H9 (cell line): ENCODE data around the gene CHMP1A. TPM values are rescaled to one million over a fixed set of nuclear protein-coding genes. Genes with fewer than 3 reads are reported as not detected.

Source experiments
- DNase-seq: peaks from one replicate; pipeline ENCODE4 v3.0.0-alpha.2; 2017
- H2AFZ ChIP-seq: one replicate; pipeline ENCODE4 v1.6.1; 2013; ENCODE audit warnings: mild to moderate bottlenecking, low read length, control low read depth, moderate library complexity
- H2AK5ac ChIP-seq: 2 replicates; pipeline ENCODE4 v1.6.1; 2013; ENCODE audit warnings: low read length, control low read depth, mixed read lengths; ENCODE audit not compliant: insufficient read length
- H2BK120ac ChIP-seq: one replicate; pipeline ENCODE4 v1.6.1; 2013; ENCODE audit warnings: low read depth, mild to moderate bottlenecking, low read length, control low read depth, inconsistent platforms; ENCODE audit not compliant: poor library complexity, severe bottlenecking
- H2BK12ac ChIP-seq: 2 replicates; pipeline ENCODE4 v1.6.1; 2013; ENCODE audit warnings: low read length, control low read depth, mixed read lengths, low read depth; ENCODE audit not compliant: insufficient read length
- H2BK15ac ChIP-seq: 2 replicates; pipeline ENCODE4 v1.6.1; 2013; ENCODE audit warnings: low read depth, low read length, control low read depth
- H2BK20ac ChIP-seq: one replicate; pipeline ENCODE4 v1.6.1; 2013; ENCODE audit warnings: low read depth, mild to moderate bottlenecking, low read length, control low read depth, inconsistent platforms; ENCODE audit not compliant: poor library complexity, severe bottlenecking
- H2BK5ac ChIP-seq: 2 replicates; pipeline ENCODE4 v1.6.1; 2013; ENCODE audit warnings: low read length, control low read depth, mixed read lengths; ENCODE audit not compliant: insufficient read length
- H3K14ac ChIP-seq: 2 replicates; pipeline ENCODE4 v1.6.1; 2013; ENCODE audit warnings: low read length, control low read depth; ENCODE audit not compliant: insufficient read depth
- H3K18ac ChIP-seq: 2 replicates; pipeline ENCODE4 v1.6.1; 2013; ENCODE audit warnings: low read depth, mild to moderate bottlenecking, mixed read lengths, low read length, control low read depth; ENCODE audit not compliant: insufficient read length
- H3K23ac ChIP-seq: 2 replicates; pipeline ENCODE4 v1.6.1; 2013; ENCODE audit warnings: low read length, control low read depth, mixed read lengths, low read depth; ENCODE audit not compliant: insufficient read length
- H3K23me2 ChIP-seq: 2 replicates; pipeline ENCODE4 v1.6.1; 2013; ENCODE audit warnings: low read depth, mild to moderate bottlenecking, mixed read lengths, low read length, control low read depth; ENCODE audit not compliant: insufficient read length, poor library complexity, severe bottlenecking
- H3K27ac ChIP-seq: 2 replicates; pipeline ENCODE4 v1.5.1; 2013; ENCODE audit warnings: low read length, control low read depth, mixed read lengths, low read depth; ENCODE audit not compliant: insufficient read length
- H3K27me3 ChIP-seq: 2 replicates; pipeline ENCODE4 v1.6.1; 2013; ENCODE audit warnings: low read length, control low read depth, inconsistent platforms; ENCODE audit not compliant: insufficient read depth
- H3K4ac ChIP-seq: 2 replicates; pipeline ENCODE4 v1.6.1; 2013; ENCODE audit warnings: low read depth, mild to moderate bottlenecking, control low read depth, inconsistent platforms, low read length, moderate library complexity
- H3K4me1 ChIP-seq: 2 replicates; pipeline ENCODE4 v1.6.1; 2013; ENCODE audit warnings: low read length, control low read depth, inconsistent platforms; ENCODE audit not compliant: insufficient read depth
- H3K4me2 ChIP-seq: 2 replicates; pipeline ENCODE4 v1.6.1; 2013; ENCODE audit warnings: low read length, control low read depth, mixed read lengths; ENCODE audit not compliant: insufficient read length, insufficient read depth
- H3K56ac ChIP-seq: 2 replicates; pipeline ENCODE4 v1.6.1; 2013; ENCODE audit warnings: low read depth, mild to moderate bottlenecking, mixed read lengths, low read length, control low read depth; ENCODE audit not compliant: insufficient read length
- H3K79me1 ChIP-seq: 2 replicates; pipeline ENCODE4 v1.6.1; 2013; ENCODE audit warnings: low read depth, mild to moderate bottlenecking, moderate library complexity, low read length, control low read depth, inconsistent platforms; ENCODE audit not compliant: insufficient read depth, poor library complexity, severe bottlenecking
- H3K79me2 ChIP-seq: 2 replicates; pipeline ENCODE4 v1.6.1; 2013; ENCODE audit warnings: low read length, control low read depth, inconsistent platforms; ENCODE audit not compliant: insufficient read depth
- H3K9ac ChIP-seq: 2 replicates; pipeline ENCODE4 v1.6.1; 2013; ENCODE audit warnings: low read length, control low read depth, mixed read lengths; ENCODE audit not compliant: insufficient read length; ENCODE audit errors: extremely low read depth
- H3K9me3 ChIP-seq: one replicate; pipeline ENCODE4 v1.6.1; 2013; ENCODE audit warnings: low read depth, low read length, inconsistent platforms; ENCODE audit not compliant: control insufficient read depth
- H3T11ph ChIP-seq: one replicate; pipeline ENCODE4 v1.6.1; 2013; ENCODE audit warnings: mild to moderate bottlenecking, low read length, control low read depth, inconsistent platforms
- H4K20me1 ChIP-seq: one replicate; pipeline ENCODE4 v1.6.1; 2013; ENCODE audit not compliant: control insufficient read depth, insufficient read length, insufficient read depth
- H4K5ac ChIP-seq: 2 replicates; pipeline ENCODE4 v1.6.1; 2013; ENCODE audit warnings: low read depth, mild to moderate bottlenecking, mixed read lengths, low read length, control low read depth; ENCODE audit not compliant: insufficient read length
- H4K8ac ChIP-seq: replicated peaks from 2 replicates; pipeline ENCODE4 v1.6.1; 2013; ENCODE audit warnings: low read length, control low read depth, mixed read lengths, low read depth; ENCODE audit not compliant: insufficient read length
- H4K91ac ChIP-seq: 2 replicates; pipeline ENCODE4 v1.6.1; 2013; ENCODE audit warnings: low read depth, mild to moderate bottlenecking, moderate library complexity, mixed read lengths, low read length, control low read depth; ENCODE audit not compliant: insufficient read length
- H3K27ac Mint-ChIP-seq, 3 experiments: 2 replicates in 2 of 3; 3 replicates in 1 of 3; pipeline ENCODE4 v1.8.0; 2020 to 2021; ENCODE audit warnings: mixed read lengths in 3 of 3, mild to moderate bottlenecking in 1 of 3, moderate library complexity in 1 of 3
- H3K27me3 Mint-ChIP-seq: 2 replicates; pipeline ENCODE4 v1.8.0; 2021; ENCODE audit warnings: low read depth, mild to moderate bottlenecking, moderate library complexity, mixed read lengths
- H3K36me3 Mint-ChIP-seq, 3 experiments: 2 replicates in 2 of 3; 3 replicates in 1 of 3; pipeline ENCODE4 v1.8.0; 2020 to 2021; ENCODE audit warnings: low read depth in 3 of 3, mixed read lengths in 3 of 3; ENCODE audit not compliant: insufficient read depth in 1 of 3
- H3K4me1 Mint-ChIP-seq, 2 experiments: 2 replicates each; pipeline ENCODE4 v1.8.0; 2020; ENCODE audit warnings: mixed read lengths in 2 of 2
- H3K4me3 Mint-ChIP-seq, 2 experiments: 2 replicates in 1 of 2; 3 replicates in 1 of 2; pipeline ENCODE4 v1.8.0; 2020 to 2021; ENCODE audit warnings: mild to moderate bottlenecking in 2 of 2, mixed read lengths in 2 of 2, moderate library complexity in 1 of 2
- H3K9me3 Mint-ChIP-seq, 2 experiments: 2 replicates in 1 of 2; 3 replicates in 1 of 2; pipeline ENCODE4 v1.8.0; 2020; ENCODE audit warnings: mild to moderate bottlenecking in 2 of 2, mixed read lengths in 2 of 2, moderate library complexity in 1 of 2
- CTCF ChIP-seq: fragments of 200-600 bp; sonication (generic); conservative IDR thresholded peaks from 3 replicates; pipeline ENCODE4 v1.8.0; 2021; ENCODE audit warnings: antibody characterized with exemption, mild to moderate bottlenecking
- WGBS: extraction: QIAGEN DNeasy Blood & Tissue Kit; methylation state at CpG from one replicate; pipeline ENCODE4 v1.1.7; 2013; ENCODE audit warnings: missing lambda C conversion rate, low lambda C conversion rate, mixed read lengths; ENCODE audit not compliant: insufficient read length; ENCODE audit errors: extremely low coverage; 5-methylcytosine and 5-hydroxymethylcytosine counted together
- total RNA-seq: library from RNA; stranded (reverse); gene quantifications from 2 replicates; pipeline ENCODE4 v1.2.1, GENCODE V29; 2021

CHMP1A gene
- total RNA-seq, 1 experiment from 2014 or later, result 89.6 TPM

DNA sequence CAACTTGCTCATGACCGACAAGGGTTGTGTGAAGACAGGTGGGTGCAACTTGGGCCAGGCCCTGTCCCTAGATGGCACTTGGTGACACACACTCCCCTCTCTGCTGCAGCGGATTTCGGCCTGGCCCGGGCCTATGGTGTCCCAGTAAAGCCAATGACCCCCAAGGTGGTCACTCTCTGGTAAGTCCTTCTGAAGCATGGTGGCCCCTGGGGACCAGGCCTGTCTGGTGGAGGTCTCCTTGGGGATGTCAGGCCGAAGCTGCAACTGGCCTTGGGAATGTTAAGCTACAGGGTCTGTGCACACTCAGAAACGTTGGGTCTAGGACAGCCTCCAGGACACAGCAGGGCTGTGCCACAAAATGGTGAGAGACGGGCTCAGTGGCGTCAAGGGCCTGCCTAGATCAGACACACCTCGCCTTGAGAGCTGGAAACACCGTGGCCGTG is 35.8 kb upstream of the CHMP1A start:
- Histone ChIP-seq H2AK5ac (no peak overlapping the region), H3K4me2 (no peak overlapping the region), H3K79me1 (no peaks in the 10 kb centered on the region), H3K23ac (no peak overlapping the region), H4K91ac (no peak overlapping the region), H2AFZ (no peak overlapping the region), H3K56ac (no peak overlapping the region), H4K5ac (no peak overlapping the region), H3K23me2 (no peaks in the 10 kb centered on the region), H3K4ac (no peak overlapping the region), H3T11ph (no peak overlapping the region), H3K27me3 (no peaks in the 10 kb centered on the region), H3K9ac (no peak overlapping the region), H2BK5ac (no peak overlapping the region), H3K27ac (no peak overlapping the region), H2BK120ac (no peak overlapping the region), H3K18ac (no peak overlapping the region), H3K4me1 (no peaks in the 10 kb centered on the region), H4K20me1 (no peaks in the 10 kb centered on the region), H4K8ac (no peak overlapping the region), H3K79me2 (no peaks in the 10 kb centered on the region), H2BK15ac (no peak overlapping the region), H3K14ac (no peak overlapping the region), H3K9me3 (no peaks in the 10 kb centered on the region), H2BK12ac (no peak overlapping the region), H2BK20ac (no peak overlapping the region)
- no CpG with 5 or more reads among the region's 11 CpGs for WGBS
- Mint-ChIP-seq H3K27ac (no peak overlapping the region), H3K27me3 (peaks cover 2% of the 10 kb centered on the region; the same call in 1 of the 2 replicates), H3K9me3 (no peaks in the 10 kb centered on the region; a peak in 1 of 5 replicates), H3K4me3 (no peak overlapping the region), H3K4me1 (no peaks in the 10 kb centered on the region; a peak in 1 of 4 replicates), H3K36me3 (peaks cover 29 to 67% (median 53%) of the 10 kb centered on the region in 3 experiments)
- no peak for DNase-seq
- no peak for TF ChIP-seq CTCF
